ENCODE measurements around the gene UTS2R.

The UTS2R gene

DNA sequence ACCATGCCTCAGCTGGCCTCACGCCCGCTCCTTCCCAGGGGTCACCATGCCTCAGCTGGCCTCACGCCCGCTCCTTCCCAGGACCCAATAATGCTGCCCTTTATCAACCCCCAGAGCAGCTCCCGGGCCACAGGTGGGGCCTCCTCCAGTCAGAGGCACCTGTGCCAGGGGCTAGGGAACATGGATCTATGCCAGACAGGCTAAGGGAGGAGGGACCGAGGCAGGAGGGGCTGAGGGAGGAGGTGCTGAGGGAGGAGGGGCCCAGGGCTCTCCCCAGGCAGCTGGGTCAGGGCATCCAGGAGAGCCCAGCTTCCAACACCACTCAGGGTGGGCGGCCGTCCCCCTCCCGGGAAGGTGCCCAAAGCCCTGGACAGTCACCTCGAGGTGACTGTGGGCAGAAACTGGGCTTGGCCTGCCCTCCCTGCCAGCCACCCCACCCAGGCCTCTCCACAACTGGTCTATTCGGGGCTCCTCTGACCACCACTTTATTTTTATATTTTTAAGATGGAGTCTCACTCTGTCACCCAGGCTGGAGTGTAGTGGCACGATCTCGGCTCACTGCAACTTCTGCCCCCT lies 19.4 kb downstream of the UTS2R start:
- DNase-seq: no peak

DNA sequence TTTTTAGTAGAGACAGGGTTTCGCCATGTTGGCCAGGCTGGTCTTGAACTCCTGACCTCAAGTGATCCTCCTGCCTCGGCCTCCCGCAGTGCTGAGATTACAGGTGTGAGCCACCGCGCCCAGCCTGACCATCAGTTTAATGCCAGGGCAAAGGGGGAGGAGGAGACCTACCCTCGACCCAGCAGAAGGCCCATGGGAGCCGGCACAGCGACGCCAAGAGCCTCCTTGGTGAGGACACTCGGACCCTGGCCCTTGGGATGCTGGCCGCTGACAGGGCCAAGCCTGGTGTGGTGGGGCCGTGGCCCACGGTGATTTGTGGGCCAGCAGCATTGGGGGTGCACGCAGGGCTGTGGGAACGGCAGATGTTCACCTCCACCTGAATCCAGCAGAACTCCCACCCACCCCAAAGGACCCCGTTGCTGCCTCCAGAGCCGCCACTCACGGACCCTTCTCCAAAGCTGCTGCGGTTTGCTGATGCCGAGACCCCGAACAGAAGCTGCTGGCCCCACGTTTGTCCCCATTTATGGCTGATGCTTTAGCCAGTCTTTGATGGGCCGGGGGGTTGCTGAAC lies 20.0 kb downstream of the UTS2R start:
- no peak for DNase-seq

DNA sequence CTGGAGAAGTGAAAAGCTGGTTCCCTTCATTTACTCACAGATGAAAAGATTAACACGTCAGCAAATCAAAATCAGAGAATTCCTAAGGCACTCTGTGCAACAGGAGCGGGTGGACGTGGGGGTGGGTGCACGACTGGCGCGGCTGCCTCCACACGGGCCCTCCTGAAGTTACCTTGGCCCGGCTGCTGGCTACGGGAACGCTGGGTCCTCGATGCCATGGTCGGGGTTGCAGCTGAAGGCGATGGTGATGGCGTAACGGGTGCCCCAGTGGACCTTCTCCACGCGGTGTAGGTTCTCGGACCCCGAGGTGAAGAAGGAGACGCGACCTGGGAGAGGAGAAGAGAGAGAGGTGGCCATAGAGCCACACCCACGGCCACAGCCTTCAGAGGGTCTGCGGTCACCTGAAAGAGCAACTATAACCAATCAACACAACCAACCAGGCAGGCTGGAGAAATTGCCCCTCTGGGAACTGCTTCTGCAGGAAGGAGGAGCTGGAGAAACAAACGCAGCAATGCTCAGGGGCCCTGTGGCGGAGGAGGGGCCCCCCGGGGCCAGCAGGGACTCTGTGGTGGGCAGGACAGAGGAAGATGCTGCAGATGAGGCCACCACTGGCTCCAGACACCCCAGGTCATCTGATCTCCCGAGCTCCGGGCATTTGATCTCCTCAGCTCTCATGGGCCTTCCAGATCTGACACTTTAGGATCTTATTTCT lies 20.8 kb downstream of the UTS2R start:
- DNase-seq: no peak

DNA sequence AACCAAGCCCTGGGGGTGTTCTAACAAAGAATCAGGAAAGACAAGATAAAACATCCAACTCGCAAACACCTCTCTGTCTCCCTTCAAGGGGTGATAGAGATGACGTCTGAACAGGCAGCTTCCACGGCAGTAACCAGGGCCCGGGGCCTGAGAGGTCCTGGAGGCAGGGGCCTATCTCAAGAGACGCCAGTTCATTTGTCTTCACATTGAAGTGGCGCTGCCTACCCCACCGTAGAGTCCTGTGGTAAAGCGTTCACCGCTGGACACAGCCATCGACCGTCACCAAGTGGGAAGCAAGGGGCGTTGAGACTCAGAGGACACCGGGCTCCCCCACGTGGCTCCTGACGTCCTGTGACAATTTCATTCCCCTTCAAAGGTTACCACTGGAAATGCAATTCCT lies 21.4 kb downstream of the UTS2R start:
- DNase-seq: no peak

DNA sequence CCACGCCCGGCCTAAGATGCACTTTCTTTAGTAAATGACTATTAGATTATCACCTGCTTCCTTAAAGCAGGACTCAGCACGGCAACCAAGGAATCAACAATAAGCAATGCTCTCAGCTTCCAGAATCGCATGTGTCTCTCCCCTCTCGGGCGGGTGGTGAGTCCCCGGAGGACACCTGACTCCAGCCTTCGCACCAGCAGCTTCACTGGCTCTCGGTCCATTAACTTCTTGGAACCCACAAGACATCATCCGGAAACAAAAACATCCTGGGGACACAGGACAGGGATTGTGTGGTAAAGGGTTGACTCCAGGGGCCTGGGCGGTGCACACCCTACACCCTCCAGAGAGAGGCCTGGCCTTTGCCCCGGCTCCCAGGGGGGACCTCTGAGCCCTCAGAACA lies 22.7 kb downstream of the UTS2R start:
- DNase-seq: no peak

DNA sequence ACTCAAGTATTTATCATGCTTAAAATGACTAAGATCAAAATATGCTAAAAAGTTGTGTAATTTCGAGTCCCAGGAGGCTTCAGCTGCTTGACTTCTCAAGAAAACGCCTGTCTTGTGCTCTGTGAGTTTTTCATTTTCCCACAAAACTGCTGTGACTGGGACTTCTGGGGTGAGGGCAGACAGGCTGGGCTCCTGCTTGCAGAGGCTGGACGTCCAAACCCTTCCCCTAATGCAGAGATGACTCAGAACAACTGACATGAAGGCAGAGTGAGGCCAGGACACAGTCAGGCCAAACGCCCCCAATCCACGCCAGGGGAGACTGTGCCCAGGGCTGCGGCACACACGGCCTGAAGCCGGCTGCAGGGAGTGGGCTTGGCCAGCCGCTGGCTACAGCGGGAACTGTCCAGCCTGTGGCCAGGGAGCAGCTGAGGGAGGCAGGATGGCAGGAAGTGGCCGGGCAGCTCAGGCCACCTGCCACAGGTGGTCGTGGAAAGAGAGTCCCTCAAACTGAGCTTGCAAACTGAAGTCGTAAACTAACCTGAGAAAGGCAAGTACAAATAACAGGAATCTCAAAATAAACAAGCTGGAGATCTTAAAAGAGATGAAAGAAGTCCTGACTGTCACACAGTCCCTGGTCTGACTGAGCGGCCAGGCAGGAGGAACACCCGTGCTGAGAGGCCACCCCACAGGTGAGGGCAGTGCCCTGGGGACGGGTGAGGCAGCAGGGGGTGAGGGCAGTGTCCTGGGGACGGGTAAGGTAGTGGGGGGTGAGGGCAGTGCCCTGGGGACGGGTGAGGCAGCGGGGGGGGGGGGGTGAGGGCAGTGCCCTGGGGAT lies 25.3 kb downstream of the UTS2R start:
- no peak for DNase-seq

DNA sequence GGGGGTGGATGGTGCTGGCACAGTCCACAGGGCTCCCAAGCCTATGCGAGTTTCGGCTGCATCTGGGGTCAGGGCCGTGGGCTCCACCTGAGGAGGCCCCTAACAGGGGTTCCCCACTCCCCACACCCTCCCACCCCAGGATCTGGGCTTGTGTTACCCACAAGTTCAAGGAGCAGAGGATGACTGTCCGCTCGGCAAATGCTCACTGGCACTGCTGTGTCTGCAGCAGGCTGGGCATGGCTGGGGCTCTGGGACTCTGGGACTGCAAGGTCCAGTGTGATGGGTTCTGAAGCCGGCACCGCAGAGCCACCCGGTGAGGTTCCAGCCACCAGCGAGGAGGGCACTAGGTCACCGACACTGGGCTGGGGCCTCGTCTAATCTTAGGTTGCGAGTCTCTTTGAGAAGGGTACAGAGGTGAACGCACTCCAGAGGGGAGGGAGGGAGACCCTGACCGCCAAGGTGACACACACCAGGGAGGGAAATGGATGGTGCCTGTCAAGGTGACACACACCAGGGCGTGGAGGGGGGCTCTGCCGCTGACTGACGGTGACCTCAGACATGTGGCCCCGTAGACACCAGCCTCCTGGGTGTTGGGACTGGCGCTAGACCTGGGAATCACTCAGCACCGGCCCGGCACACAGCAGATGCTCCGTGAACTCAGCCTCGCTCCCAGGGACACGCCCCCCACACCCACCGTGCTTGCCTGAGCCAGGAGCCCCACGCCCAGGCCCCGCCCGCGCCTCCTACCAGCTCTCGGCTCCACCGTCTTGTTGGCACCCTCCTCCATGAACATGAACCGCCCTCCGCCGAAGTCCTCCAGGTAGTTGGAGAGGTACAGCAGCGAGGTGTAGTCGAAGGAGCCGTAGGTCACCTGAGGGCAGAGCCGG lies 26.1 kb downstream of the UTS2R start:
- DNase-seq: no peak

DNA sequence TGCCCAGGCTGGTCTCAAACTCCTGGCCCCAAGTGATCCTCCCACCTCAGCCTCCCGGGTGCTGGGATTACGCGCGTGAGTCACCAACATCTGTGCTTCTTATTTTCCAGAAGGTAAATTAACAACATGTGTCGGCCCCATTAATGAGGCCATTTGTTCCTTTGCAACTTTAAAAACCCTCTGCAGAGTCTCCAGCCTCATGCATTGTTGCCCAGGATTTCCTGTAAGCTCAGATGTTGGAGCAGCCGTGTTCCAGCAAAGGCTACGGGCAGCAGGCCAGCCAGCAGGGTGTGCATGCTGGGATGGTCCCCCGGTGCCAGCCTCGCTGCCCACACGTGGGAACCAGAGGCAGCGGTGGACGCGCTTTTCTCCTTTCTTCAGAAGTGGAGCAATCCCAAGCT lies 27.5 kb downstream of the UTS2R start:
- DNase-seq: no peak

DNA sequence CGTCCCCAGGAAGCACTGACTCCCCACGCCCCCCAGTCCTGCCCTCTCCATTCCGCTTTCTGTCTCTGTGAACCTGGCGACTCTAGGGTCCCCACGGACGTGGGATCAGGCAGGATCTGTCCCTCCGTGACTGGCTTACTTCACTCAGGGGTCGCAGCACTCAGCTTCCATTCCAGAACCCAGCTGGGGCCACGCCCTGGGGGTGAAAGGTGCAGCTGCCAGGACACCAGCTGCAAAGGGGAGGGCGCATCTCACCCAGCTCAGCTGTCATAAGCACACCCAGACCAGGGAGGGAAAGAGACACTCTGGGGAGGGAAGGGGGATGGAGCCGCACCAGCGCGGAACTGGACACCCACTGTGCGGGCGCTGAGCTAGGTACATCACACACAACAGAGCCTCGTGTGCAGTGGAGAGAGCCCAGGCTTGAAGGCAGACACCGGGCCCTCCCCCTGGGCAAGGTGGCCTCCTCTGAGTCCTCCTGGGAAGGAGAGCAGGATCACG lies 28.1 kb downstream of the UTS2R start:
- no peak for DNase-seq

DNA sequence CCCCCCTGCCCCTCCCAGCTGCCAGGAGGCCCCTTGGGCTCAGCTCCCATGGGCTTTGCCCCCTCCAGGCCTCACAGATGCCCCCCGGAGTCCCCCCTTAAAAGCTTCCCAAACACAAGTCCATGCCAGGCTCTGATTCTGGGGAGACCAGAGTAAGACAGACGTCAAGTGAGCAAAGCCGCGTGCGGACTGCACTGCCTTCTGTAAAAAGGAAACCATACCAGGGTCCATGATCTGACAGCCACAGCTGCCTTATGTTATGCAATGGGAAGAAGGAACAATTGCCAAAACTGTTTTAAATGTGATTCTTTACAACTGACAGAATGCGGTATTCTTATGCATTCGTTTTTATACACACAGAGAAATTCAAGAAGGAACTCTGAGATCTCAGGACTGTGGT lies 28.6 kb downstream of the UTS2R start:
- DNase-seq: no peak

DNA sequence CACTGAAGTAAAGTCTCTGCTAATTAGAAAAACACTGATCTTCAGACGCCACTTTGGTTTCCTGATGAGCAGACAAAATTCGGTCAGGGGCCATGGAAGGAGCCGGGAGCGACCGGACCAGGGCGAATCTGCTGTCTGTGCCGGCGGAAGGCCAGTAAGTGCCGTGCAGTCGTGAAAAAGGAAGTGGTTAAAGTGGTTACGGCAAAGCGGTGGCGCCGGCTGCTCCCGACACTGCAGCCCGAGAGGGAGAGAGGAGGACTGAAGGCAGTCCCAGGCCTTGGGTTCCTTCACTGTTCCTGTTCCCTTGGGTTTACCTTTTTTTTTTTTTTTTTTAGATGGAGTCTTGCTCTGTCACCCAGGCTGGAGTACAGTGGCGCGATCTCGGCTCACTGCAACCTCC lies 29.3 kb downstream of the UTS2R start:
- DNase-seq: no peak

DNA sequence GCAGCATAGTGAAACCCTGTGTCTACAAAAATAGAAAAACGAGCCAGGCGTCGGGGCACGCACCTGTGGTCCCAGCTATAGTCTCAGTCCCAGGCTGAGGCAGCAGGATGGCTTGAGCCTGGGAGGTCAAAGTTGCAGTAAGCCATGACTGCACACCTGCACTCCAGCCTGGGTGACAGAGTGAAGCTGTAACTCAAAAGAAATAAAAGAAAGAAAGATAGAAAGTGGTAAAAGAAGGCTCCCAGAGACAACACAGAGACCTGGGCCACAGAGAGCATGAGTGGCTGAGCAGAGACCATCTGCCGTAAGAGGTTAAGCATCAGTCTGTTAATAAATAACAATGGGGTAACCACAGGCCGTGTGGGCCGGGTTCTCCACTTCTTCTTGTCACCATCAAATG lies 31.3 kb downstream of the UTS2R start:
- no peak for DNase-seq

DNA sequence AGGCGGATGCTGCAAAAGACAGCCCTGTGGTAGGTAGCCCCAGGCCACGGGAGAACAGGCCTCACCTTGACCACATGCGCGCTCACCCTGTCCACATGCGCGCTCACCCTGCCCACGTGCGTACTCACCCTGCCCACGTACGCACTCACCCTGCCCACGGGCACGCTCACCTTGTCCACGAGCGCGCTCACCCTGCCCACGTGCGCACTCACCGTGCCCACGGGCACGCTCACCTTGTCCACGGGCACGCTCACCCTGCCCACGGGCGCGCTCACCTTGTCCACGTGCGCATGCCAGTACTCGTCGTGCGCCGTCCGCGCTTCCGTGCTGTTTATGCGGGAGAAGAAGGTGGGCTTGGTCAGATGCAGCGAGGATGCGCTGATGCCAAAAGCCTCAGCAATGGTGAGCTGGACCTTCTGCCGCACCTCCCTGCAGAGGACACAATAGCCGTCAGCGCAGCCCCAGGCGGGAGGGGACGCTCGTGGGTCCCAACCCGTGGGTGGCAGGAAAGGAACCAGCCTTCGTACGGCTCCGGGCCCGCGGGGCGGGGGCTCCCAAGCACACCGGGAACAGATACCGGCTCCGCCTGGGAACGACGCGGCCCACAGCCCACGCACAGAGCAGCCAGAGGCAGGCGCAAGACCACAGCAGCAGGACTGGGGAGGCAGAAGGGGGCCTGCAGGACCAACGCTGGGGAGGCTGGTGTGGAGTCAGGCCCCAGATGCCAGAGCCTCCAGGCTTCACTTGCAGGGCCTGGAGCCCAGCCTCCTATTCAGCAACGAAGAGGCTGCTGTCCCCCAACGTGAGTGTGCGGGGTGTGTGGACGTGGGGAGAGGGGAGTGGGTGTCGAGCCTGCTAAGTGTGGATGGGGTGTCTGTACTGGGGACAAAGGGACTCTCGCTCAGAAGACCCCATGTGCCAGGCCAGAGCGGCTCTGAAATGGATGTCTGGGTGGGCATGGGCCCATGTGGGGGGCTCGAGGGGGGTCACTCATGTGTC lies 32.4 kb downstream of the UTS2R start:
- DNase-seq: no peak

DNA sequence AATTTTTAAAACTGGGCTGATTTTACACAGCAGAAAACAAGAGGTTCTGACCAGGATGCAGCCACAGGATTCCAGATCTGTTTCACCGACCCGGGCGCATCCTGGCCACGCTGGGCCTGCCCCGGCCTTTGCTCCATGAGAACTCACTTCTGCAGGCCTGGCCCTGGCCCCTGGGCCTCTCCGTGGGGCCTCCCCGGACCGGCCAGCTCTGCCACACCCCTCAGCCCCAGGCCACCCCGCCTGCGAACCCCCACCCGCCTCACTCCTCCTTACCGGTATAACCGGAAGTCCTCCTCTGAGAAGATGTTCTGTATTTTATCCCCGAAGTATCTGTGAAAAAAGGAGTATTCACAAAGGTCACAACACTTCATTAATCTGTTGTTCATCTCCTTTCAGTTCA lies 33.5 kb downstream of the UTS2R start:
- no peak for DNase-seq

DNA sequence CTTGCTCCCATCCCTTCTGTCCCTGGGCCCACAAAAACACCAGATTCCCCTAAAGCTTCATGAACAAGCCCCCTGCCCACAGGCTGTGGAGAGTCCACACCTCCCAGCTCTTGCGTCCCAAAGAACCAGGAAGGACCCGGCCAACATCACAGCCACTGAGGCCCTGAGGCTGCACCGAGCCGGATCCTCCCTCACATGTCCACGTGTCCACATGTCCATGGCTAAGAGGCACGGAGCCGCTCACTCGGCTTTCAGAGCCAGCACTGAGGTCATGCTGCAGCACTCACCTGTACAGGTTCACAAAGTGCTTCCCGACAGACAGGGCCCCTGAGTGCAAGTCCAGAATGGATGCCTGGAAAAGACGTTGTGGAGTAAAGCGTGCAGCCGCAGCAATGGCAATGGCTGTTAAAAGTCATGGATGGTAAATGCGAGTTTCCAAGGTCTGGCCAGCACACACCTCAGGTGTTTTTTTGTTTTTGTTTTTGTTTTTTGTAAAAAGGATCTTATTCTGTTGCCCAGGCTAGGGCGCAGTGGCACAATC lies 34.6 kb downstream of the UTS2R start:
- no peak for DNase-seq

DNA sequence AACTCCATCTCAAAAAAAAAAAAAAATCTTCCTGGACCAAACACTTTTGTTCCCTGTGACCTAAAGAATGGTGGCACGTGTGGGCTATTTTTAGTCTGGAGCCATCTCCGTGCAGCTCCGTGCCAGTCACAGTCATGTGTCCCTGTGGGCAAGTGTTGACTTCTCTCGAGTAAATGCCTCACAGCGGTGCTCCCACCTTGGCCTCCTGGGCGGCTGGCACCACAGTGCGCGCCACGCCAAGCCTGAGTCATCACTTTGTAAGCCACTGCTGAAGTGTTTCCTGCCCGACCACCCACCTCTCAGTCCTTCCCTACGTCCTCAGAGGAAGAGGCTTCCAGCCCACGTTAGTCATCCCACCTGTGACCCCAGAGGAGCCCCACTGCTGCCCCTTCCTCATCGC lies 35.7 kb downstream of the UTS2R start:
- DNase-seq: no peak

DNA sequence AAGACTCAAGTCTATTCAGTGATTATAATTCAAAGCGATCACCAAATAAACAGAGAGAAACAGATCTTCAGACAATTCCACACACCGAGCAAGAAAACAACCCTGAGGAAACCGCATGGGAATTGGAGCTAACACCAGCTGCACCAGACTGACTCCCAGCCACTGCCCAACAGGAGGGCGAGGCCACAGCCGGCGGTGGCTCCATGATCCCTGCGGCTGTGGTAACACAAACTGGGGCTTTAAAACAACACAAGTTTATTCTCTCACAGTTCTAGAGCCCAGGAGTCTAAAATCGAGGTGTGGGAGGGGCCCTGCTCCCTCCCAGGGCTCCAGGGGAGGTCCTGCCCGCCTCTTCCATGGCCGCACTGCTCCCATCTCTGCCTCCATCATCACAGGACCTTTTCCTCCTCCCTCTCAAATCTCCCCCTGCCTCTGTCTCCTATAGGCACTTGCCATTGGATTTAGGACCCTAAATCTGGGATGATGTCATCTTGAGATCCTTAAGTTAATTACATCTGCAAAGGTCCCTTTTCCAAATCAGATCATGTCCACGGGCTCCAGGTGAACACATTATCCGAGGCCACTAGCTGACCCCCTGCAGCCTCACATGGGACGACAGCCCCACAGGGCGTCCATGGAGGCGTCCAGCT lies 36.8 kb downstream of the UTS2R start:
- no peak for DNase-seq

DNA sequence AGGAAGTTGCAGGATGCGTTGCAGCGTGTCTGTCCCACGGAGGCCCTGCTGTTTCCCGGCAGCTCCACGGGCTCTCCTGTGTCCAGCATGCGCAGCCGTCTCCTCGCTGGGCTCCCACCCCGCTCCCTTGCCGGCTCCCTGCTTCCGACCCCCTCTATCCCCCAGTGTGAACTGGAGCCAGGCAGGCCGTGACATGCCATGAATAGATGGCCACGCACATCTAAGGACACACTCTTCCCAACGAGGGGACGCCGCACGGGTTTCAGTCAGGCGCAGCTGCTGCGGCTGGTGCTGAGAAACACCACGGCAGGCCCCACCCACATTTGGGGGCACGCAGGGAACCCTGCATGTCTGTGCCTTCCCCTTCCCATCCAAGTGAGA lies 37.4 kb downstream of the UTS2R start:
- no peak for DNase-seq

DNA sequence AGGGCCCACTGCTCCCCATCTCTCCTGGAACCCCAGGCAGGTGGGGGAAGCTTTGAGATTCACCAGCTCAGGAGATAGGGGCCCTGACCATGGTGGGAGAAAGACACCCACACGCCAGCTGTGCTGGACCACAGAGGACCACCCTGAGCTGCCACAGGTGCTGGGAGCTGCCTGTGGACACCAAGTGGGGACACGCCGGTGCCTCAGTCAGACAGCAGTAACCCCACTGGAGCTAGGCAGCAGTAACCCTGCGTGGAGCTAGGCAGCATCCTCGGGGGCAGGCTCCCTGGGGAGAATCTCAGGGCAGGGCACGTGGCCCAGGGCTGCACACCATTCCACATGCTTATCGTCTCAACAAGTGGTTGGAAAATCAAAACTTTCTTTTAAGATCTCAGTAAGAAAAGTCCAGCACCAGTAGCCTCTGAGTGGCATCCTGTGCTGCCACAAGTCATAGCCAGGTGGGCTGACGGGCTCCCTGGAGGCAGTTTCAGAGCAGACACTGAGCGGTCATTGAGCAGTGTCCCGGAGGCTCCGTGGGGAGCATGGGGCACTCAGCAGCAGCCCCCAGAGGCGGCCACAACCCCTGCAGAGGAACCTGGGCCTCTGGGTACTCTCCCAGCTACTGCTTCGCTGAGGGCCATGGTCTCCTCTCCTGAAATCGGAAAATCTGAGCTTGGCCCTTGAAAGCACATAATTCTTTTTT lies 38.6 kb downstream of the UTS2R start:
- no peak for DNase-seq
